IPS DF 6.9 (cell line): ENCODE data around the gene FGGY.
"Not testable (repeated sequence)": the region's sequence is repeated elsewhere in the genome, so short reads cannot be mapped to it uniquely, and the experiment has no call there.

ENCODE experiments used
- DNase-seq: peaks from one replicate; pipeline ENCODE4 v3.0.0-alpha.2; 2013; ENCODE audit warnings: low read depth, low spot score
- H3K27ac ChIP-seq: one replicate; pipeline ENCODE4 v1.5.1; 2013; ENCODE audit warnings: low read length, control low read depth
- H3K27me3 ChIP-seq: 2 replicates; pipeline ENCODE4 v1.6.1; 2013; ENCODE audit warnings: mild to moderate bottlenecking, low read length; ENCODE audit not compliant: control insufficient read depth, insufficient read depth
- H3K36me3 ChIP-seq: 2 replicates; pipeline ENCODE4 v1.6.1; 2013; ENCODE audit warnings: low read length; ENCODE audit not compliant: control insufficient read depth, insufficient read depth
- H3K4me1 ChIP-seq: 2 replicates; pipeline ENCODE4 v1.6.1; 2013; ENCODE audit warnings: low read length; ENCODE audit not compliant: control insufficient read depth, insufficient read depth
- H3K4me3 ChIP-seq: 2 replicates; pipeline ENCODE4 v1.5.1; 2013; ENCODE audit warnings: mild to moderate bottlenecking, low read length
- H3K9me3 ChIP-seq: 2 replicates; pipeline ENCODE4 v1.6.1; 2013; ENCODE audit warnings: low read length, inconsistent platforms; ENCODE audit not compliant: control insufficient read depth, insufficient read depth
- WGBS: extraction: QIAGEN DNeasy Blood & Tissue Kit; methylation state at CpG from one replicate; pipeline ENCODE4 v1.1.7; 2013; ENCODE audit warnings: mixed read lengths, missing lambda C conversion rate; ENCODE audit not compliant: insufficient read length, insufficient coverage; 5-methylcytosine and 5-hydroxymethylcytosine counted together

The FGGY gene

DNA sequence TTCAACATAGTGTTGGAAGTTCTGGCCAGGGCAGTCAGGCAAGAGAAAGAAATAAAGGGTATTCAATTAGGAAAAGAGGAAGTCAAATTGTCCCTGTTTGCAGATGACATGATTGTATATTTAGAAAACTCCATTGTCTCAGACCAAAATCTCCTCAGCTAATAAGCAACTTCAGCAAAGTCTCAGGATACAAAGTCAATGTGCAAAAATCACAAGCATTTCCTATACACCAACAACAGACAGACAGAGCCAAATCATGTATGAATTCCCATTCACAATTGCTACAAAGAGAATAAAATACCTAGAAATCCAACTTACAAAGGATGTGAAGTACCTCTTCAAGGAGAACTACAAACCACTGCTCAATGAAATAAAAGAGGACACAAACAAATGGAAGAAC is 168.6 kb downstream of the FGGY start:
- H3K36me3 ChIP-seq, H3K9me3 ChIP-seq, H3K4me1 ChIP-seq, H3K27ac ChIP-seq, DNase-seq, H3K27me3 ChIP-seq, H3K4me3 ChIP-seq: not testable (repeated sequence)

DNA sequence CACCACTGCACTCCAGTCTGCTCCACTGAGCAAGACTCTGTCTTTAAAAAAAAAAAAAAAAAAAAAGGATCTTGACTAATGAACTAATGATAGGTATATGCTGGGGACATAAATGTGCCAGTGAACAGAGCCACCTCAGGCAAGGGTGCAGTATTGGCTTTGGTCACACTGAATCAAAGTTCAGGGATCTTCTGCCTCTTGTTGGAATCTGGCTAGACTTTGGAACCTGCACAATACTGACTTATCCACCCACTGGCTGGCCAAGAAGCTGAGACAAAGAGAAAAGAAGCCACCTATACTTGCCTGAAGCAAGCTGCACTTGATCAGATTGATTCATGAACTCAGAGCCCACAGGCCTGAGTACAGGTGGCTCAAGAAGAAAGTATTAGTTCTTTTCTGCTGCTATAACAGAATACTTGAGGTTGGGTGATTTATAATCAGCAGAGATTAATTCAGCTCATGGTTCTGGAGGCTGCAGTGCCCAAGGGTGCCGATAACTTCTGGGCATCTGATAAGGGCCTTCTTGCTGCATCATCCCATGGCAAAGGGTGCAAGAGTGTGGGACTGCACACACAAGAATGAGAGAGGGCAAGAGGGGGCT is 172.0 kb downstream of the FGGY start:
- Histone ChIP-seq H3K27me3 (no peaks in the 10 kb centered on the region), H3K27ac (no peak overlapping the region), H3K4me3 (no peak overlapping the region), H3K36me3 (no peaks in the 10 kb centered on the region), H3K9me3 (no peaks in the 10 kb centered on the region), H3K4me1 (no peaks in the 10 kb centered on the region)
- WGBS: no CpG with 5 or more reads among the region's 1 CpG
- no peak for DNase-seq

DNA sequence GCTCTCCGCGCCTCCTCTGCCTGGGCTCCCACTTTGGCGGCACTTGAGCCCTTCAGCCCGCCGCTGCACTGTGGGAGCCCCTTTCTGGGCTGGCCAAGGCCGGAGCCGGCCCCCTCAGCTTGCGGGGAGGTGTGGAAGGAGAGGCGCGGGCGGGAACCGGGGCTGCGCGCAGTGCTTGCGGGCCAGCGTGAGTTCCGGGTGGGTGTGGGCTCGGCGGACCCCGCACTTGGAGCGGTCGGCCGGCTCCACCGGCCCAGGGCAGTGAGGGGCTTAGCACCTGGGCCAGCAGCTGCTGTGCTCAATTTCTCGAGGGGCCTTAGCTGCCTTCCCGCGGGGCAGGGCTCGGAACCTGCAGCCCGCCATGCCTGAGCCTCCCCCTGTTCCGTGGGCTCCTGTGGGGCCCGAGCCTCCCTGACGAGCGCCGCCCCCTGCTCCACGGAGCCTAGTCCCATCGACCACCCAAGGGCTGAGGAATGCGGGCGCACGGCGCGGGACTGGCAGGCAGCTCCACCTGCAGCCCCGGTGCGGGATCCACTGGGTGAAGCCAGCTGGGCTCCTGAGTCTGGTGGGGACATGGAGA is 175.2 kb downstream of the FGGY start:
- not testable (repeated sequence) for H3K4me1 ChIP-seq, H3K36me3 ChIP-seq, H3K4me3 ChIP-seq, DNase-seq, H3K27me3 ChIP-seq, H3K27ac ChIP-seq, H3K9me3 ChIP-seq
- WGBS: no CpG with 5 or more reads among the region's 43 CpGs

DNA sequence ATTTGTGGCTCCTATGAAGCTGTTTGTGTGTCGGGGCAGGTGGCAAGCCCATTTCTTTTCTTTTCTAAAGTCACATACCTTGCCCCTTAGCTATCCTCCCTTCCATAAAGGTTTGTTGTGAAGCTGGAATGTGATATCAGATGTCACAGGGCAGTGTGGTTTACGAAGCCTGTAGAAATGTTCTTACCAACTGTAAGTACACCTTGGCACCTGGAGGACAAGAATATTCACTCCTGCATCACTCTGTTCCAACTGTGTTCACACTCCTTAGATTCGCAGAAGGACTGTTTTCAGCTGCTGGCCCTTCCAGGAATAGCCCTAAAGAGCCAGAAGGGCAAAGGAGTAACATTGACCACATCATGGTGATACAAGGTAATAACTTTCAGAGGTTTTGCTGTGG is 176.9 kb downstream of the FGGY start:
- H3K36me3 ChIP-seq: no peaks in the 10 kb centered on the region
- no peak for DNase-seq
- H3K27ac ChIP-seq: no peak overlapping the region
- H3K4me1 ChIP-seq: no peaks in the 10 kb centered on the region
- H3K9me3 ChIP-seq: no peaks in the 10 kb centered on the region
- WGBS: no CpG with 5 or more reads among the region's 3 CpGs
- no peak overlapping the region for H3K4me3 ChIP-seq
- H3K27me3 ChIP-seq: no peaks in the 10 kb centered on the region

DNA sequence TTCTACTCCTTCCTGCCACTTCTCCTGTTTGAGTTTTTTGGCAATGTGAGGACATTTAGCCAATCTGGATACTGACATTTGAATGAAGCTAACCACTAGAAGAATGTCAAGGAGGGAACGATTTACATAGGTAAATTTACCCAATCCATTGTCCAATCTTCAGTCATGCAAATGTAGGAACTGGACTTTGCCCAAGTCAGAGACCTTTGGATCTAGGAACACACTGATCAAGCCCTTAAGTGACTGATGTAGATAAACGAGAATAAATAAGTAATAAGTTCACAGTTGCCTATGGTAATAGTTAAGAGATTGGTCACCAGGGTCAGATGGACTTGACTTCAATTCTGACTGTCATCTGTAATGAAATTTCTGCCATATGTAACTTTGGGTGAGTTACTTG is 177.6 kb downstream of the FGGY start:
- Histone ChIP-seq H3K36me3 (no peaks in the 10 kb centered on the region), H3K27me3 (no peaks in the 10 kb centered on the region), H3K27ac (no peak overlapping the region), H3K4me1 (no peaks in the 10 kb centered on the region), H3K9me3 (no peaks in the 10 kb centered on the region), H3K4me3 (no peak overlapping the region)
- WGBS: no CpG with 5 or more reads among the region's 2 CpGs
- DNase-seq: no peak

DNA sequence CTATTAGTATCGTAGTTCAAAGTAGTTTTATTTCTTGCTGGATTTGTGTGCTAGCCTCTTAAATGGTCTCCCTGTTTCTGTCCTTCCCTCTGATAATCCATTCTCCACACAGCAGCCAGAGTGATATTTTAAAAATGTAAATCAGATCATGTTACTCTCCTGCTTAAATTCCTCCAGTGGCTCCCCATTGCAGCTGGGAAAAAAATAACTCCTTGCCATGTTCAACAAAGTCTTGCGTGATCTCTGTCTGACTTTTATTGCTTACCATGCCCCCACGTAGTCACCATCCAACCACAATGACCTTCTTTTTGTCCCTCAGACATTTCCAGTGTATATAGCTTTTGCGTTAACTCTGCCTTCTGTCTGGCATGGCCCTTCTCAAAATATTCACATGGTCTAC is 178.8 kb downstream of the FGGY start:
- Histone ChIP-seq H3K4me3 (no peak overlapping the region), H3K9me3 (no peaks in the 10 kb centered on the region), H3K36me3 (no peaks in the 10 kb centered on the region), H3K27ac (no peak overlapping the region), H3K27me3 (no peaks in the 10 kb centered on the region), H3K4me1 (no peaks in the 10 kb centered on the region)
- WGBS: no CpG with 5 or more reads among the region's 4 CpGs
- no peak for DNase-seq

DNA sequence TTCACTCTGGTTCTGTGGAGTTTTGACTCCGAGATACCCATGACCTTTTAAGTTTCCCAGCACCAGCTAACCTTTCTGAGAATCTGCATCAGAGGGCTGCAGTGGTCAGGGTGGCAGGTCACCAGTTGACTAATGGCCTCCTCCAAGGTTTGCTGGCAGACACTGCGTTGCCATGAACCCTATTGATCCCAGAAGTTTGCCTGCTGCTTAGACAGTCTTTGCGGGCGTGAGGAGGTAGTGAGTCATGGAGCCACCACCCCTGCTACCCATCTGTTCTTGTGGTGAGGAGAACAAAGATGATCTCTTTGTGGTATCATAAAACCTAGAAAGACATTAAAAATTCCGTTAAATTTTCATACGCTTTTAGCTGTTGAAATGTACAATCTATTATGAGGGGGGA is 180.4 kb downstream of the FGGY start:
- DNase-seq: no peak
- no peak overlapping the region for H3K27ac ChIP-seq

DNA sequence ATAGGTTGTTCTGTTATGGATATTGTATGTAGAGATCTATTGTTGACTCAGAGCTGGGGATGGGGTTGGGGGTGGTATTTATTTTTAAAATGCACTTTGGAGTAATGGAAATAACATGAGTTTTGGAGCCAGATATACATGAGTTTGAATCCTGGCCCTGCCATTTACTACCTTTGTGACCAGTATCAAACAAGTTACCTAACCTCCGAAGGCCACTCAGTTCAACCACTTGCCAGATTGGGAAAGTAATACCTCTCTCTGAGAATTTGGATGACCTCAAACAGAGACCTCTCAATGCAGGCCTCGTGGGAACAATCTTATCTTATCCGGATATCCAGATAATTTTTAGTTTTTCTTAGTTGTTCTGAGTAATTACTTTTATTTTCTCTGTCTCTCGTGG is 181.0 kb downstream of the FGGY start:
- Histone ChIP-seq H3K27ac (no peak overlapping the region), H3K36me3 (no peaks in the 10 kb centered on the region), H3K9me3 (no peaks in the 10 kb centered on the region), H3K4me1 (no peaks in the 10 kb centered on the region), H3K27me3 (no peaks in the 10 kb centered on the region), H3K4me3 (no peak overlapping the region)
- no peak for DNase-seq
- WGBS: no CpG with 5 or more reads among the region's 4 CpGs

More for the DNA sequence above, 180.4 kb downstream of the FGGY start:
- WGBS: no CpG with 5 or more reads among the region's 6 CpGs
- H3K9me3 ChIP-seq: no peaks in the 10 kb centered on the region
- H3K4me3 ChIP-seq: no peak overlapping the region
- no peaks in the 10 kb centered on the region for H3K36me3 ChIP-seq
- H3K27me3 ChIP-seq: no peaks in the 10 kb centered on the region
- H3K4me1 ChIP-seq: no peaks in the 10 kb centered on the region

DNA sequence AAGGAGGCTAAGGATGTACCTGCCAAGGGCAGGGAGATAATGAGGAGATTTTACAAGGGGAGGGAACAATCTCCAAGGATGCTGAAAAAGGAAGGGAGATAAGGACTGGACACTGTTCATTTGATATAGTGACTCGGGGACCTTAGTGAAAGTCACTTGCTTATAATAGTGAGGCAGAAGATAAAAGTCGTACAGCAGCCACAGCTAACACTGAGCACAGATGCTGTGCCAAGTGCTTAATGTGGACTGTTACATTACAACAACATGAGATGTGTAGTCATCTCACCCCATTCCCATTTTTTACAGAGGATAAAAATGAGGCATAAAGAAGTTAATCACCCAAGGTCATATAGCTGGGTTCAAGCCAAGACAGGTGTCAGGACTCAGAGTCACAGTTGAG is 181.9 kb downstream of the FGGY start:
- no peak for DNase-seq
- Histone ChIP-seq H3K27me3 (no peaks in the 10 kb centered on the region), H3K27ac (no peak overlapping the region), H3K4me3 (no peak overlapping the region), H3K36me3 (no peaks in the 10 kb centered on the region), H3K9me3 (no peaks in the 10 kb centered on the region), H3K4me1 (no peaks in the 10 kb centered on the region)
- WGBS: no CpG with 5 or more reads among the region's 2 CpGs

DNA sequence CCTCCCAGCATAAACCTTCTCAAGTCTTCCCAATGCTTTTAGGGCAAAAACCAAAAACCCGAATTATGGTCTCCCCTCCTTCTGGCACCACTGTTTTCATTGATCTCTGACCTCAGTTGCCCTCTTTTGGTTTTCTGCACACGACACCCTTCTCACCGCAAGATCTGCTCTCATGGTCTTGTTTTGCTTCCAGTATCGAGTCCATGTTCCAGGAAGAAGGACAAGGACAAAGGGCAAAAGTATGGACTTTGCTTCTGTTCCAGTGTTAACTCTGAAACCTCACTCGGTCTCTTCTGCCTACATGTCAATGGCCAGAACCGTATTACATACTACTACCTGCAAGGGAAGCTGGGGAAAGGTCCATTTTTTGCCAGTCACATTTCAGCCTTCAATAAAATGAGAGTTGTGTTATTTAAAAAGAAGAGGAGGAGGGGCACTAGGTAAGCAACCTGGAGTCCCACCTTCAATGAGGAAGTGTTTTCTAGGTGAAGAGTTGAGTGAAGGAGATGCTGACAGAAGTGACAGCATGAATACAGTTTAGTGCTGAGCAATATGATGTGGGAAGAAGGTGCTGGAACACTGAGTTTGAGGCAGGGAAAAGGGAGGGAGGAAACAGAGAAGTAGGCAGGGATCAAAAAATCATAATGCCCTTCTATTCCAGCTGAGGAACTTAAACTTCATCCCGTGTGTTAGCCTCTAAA is 183.4 kb downstream of the FGGY start:
- H3K4me1 ChIP-seq: no peaks in the 10 kb centered on the region
- no peaks in the 10 kb centered on the region for H3K36me3 ChIP-seq
- H3K4me3 ChIP-seq: no peak overlapping the region
- WGBS: no CpG with 5 or more reads among the region's 7 CpGs
- no peak overlapping the region for H3K27ac ChIP-seq
- H3K9me3 ChIP-seq: no peaks in the 10 kb centered on the region
- H3K27me3 ChIP-seq: no peaks in the 10 kb centered on the region
- no peak for DNase-seq
